SJSA1 (cell line): Measurements from ENCODE around the gene DIP2C. TPM values are rescaled to one million over a fixed set of nuclear protein-coding genes. Genes with fewer than 3 reads are reported as not detected.
"Not testable (repeated sequence)": the region's sequence is repeated elsewhere in the genome, so short reads cannot be mapped to it uniquely, and the experiment has no call there.

Source experiments
- DNase-seq, 2 experiments: peaks; one replicate each; pipeline ENCODE4 v3.0.0-alpha.2; 2015 to 2020; ENCODE audit warnings: low spot score in 2 of 2, low read depth in 1 of 2
- H3K27ac ChIP-seq: fragments of 250-450 bp; sonication (Bioruptor Pico); 2 replicates; pipeline ENCODE4 v1.5.1; 2020; ENCODE audit warnings: mild to moderate bottlenecking, moderate library complexity
- H3K27me3 ChIP-seq: fragments of 250-450 bp; sonication (Bioruptor Pico); replicated peaks from 2 replicates; pipeline ENCODE4 v1.5.1; 2020; ENCODE audit warnings: mild to moderate bottlenecking, moderate library complexity
- H3K36me3 ChIP-seq: fragments of 250-450 bp; sonication (Bioruptor Pico); 2 replicates; pipeline ENCODE4 v1.5.1; 2020; ENCODE audit warnings: mild to moderate bottlenecking
- H3K4me1 ChIP-seq: fragments of 250-450 bp; sonication (Bioruptor Pico); replicated peaks from 2 replicates; pipeline ENCODE4 v1.6.1; 2021; ENCODE audit warnings: mild to moderate bottlenecking
- H3K4me3 ChIP-seq: fragments of 250-450 bp; sonication (Bioruptor Pico); 2 replicates; pipeline ENCODE4 v1.5.1; 2020; ENCODE audit warnings: mild to moderate bottlenecking
- H3K9me3 ChIP-seq: fragments of 250-450 bp; sonication (Bioruptor Pico); replicated peaks from 2 replicates; pipeline ENCODE4 v1.5.1; 2020; ENCODE audit warnings: mild to moderate bottlenecking
- total RNA-seq: library from RNA; depleted of rRNA; stranded (reverse); fragments of >200 nt; shearing (Covaris generic); gene quantifications from 2 replicates; pipeline ENCODE4 v1.2.3, GENCODE V29; 2014

Gene DIP2C
- total RNA-seq, 1 experiment from 2014 or later = 17.5 TPM

- Histone ChIP-seq H3K9me3 (no peaks in the 10 kb centered on the region), H3K27me3 (no peaks in the 10 kb centered on the region), H3K4me1 (peaks cover 30% of the 10 kb centered on the region), H3K4me3 (no peak overlapping the region), H3K36me3 (peaks cover 54% of the 10 kb centered on the region), H3K27ac (no peak overlapping the region)
- no peak for DNase-seq
Measured at GRCh38 chr10:405648-406047, 283.8 kb downstream of the DIP2C start.

- Histone ChIP-seq H3K27ac (no peak overlapping the region), H3K36me3 (peaks cover 50% of the 10 kb centered on the region), H3K4me3 (no peak overlapping the region), H3K9me3 (no peaks in the 10 kb centered on the region), H3K4me1 (peaks cover 30% of the 10 kb centered on the region), H3K27me3 (no peaks in the 10 kb centered on the region)
- DNase-seq = no peak
Measured at GRCh38 chr10:404991-405390, 284.5 kb downstream of the DIP2C start.

GRCh38 chr10:404346-404745, 285.1 kb downstream of the DIP2C start:
- H3K36me3 ChIP-seq = peaks cover 45% of the 10 kb centered on the region
- H3K4me1 ChIP-seq = peaks cover 30% of the 10 kb centered on the region
- H3K27ac ChIP-seq = no peak overlapping the region
- no peaks in the 10 kb centered on the region for H3K9me3 ChIP-seq
- no peak overlapping the region for H3K4me3 ChIP-seq
- peak in 1 of 2 experiments; percentile 23 for DNase-seq
- H3K27me3 ChIP-seq = no peaks in the 10 kb centered on the region

- H3K4me1 ChIP-seq = no peaks in the 10 kb centered on the region
- peaks cover 13% of the 10 kb centered on the region; the same call in 1 of the 2 replicates for H3K36me3 ChIP-seq
- no peak overlapping the region for H3K27ac ChIP-seq
- no peak overlapping the region for H3K4me3 ChIP-seq
- no peaks in the 10 kb centered on the region for H3K9me3 ChIP-seq
- no peaks in the 10 kb centered on the region for H3K27me3 ChIP-seq
- DNase-seq = peak in 1 of 2 experiments; percentile 32
Measured at GRCh38 chr10:398954-399353, 290.5 kb downstream of the DIP2C start.

- no peak overlapping the region for H3K4me3 ChIP-seq
- H3K27me3 ChIP-seq = no peaks in the 10 kb centered on the region
- H3K36me3 ChIP-seq = peaks cover 16% of the 10 kb centered on the region
- H3K27ac ChIP-seq = no peak overlapping the region
- no peaks in the 10 kb centered on the region for H3K4me1 ChIP-seq
- DNase-seq = peak in 1 of 2 experiments; percentile 28
- H3K9me3 ChIP-seq = no peaks in the 10 kb centered on the region
Measured at GRCh38 chr10:397321-398068, 292.0 kb downstream of the DIP2C start.

GRCh38 chr10:396535-397220, 292.8 kb downstream of the DIP2C start:
- H3K4me3 ChIP-seq = no peak overlapping the region
- H3K36me3 ChIP-seq = peaks cover 16% of the 10 kb centered on the region
- H3K27me3 ChIP-seq = no peaks in the 10 kb centered on the region
- no peak overlapping the region for H3K27ac ChIP-seq
- no peaks in the 10 kb centered on the region for H3K4me1 ChIP-seq
- no peaks in the 10 kb centered on the region for H3K9me3 ChIP-seq
- peak in 1 of 2 experiments; percentile 8 for DNase-seq

GRCh38 chr10:396107-396506, 293.4 kb downstream of the DIP2C start:
- H3K27me3 ChIP-seq = no peaks in the 10 kb centered on the region
- no peaks in the 10 kb centered on the region for H3K9me3 ChIP-seq
- H3K4me3 ChIP-seq = no peak overlapping the region
- DNase-seq = no peak
- H3K4me1 ChIP-seq = no peaks in the 10 kb centered on the region
- H3K36me3 ChIP-seq = peaks cover 20% of the 10 kb centered on the region
- H3K27ac ChIP-seq = no peak overlapping the region

- DNase-seq = peak in 1 of 2 experiments; percentile 30
- Histone ChIP-seq H3K27ac (no peak overlapping the region), H3K9me3 (no peaks in the 10 kb centered on the region), H3K4me3 (no peak overlapping the region), H3K4me1 (no peaks in the 10 kb centered on the region), H3K36me3 (peaks cover 25% of the 10 kb centered on the region), H3K27me3 (no peaks in the 10 kb centered on the region)
Measured at GRCh38 chr10:395665-396064, 293.8 kb downstream of the DIP2C start.

GRCh38 chr10:394439-395101, 294.9 kb downstream of the DIP2C start:
- peak in 1 of 2 experiments; percentile 32 for DNase-seq
- H3K9me3 ChIP-seq, H3K27me3 ChIP-seq, H3K4me1 ChIP-seq, H3K27ac ChIP-seq, H3K4me3 ChIP-seq: not testable (repeated sequence)
- H3K36me3 ChIP-seq = peaks cover 33% of the 10 kb centered on the region

- Histone ChIP-seq H3K36me3 (peaks cover 34% of the 10 kb centered on the region), H3K27me3 (no peaks in the 10 kb centered on the region), H3K27ac (no peak overlapping the region), H3K9me3 (no peaks in the 10 kb centered on the region), H3K4me1 (no peaks in the 10 kb centered on the region), H3K4me3 (no peak overlapping the region)
- peak in 1 of 2 experiments; percentile 18 for DNase-seq
Measured at GRCh38 chr10:393787-394438, 295.6 kb downstream of the DIP2C start.

GRCh38 chr10:393106-393745, 296.2 kb downstream of the DIP2C start:
- DNase-seq = peak in 1 of 2 experiments; percentile 16
- Histone ChIP-seq H3K4me1 (no peaks in the 10 kb centered on the region), H3K27ac (no peak overlapping the region), H3K4me3 (no peak overlapping the region), H3K36me3 (peaks cover 32% of the 10 kb centered on the region), H3K27me3 (no peaks in the 10 kb centered on the region), H3K9me3 (no peaks in the 10 kb centered on the region)

- no peaks in the 10 kb centered on the region for H3K4me1 ChIP-seq
- DNase-seq = no peak
- no peak overlapping the region for H3K27ac ChIP-seq
- H3K36me3 ChIP-seq = peaks cover 38% of the 10 kb centered on the region
- H3K9me3 ChIP-seq = no peaks in the 10 kb centered on the region
- H3K4me3 ChIP-seq = no peak overlapping the region
- no peaks in the 10 kb centered on the region for H3K27me3 ChIP-seq
Measured at GRCh38 chr10:392705-393037, 296.8 kb downstream of the DIP2C start.
